HG02642 (cell line): ENCODE data around the gene MYD88.

Experiments
- ATAC-seq: cut with Tn5 transposase; IDR thresholded peaks from one replicate; pipeline ENCODE4 v1.9.1; 2021; ENCODE audit warnings: mild to moderate bottlenecking; ENCODE audit not compliant: unreplicated experiment, poor library complexity

Gene MYD88

DNA sequence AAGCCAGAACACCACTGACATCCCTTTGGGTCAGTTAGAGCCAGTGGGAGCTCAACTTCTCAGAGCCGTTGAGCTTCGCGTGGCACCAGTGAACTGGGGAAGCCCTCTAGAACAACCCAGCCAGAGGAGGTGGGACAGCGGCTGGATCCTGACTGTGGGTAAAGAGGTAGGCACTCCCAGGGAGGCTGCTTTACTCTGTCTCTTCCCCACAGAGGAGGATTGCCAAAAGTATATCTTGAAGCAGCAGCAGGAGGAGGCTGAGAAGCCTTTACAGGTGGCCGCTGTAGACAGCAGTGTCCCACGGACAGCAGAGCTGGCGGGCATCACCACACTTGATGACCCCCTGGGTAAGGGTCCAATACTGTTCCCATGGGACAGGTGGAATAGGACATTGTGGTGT, 1.2 kb downstream of the MYD88 start:
- ATAC-seq: no peak

DNA sequence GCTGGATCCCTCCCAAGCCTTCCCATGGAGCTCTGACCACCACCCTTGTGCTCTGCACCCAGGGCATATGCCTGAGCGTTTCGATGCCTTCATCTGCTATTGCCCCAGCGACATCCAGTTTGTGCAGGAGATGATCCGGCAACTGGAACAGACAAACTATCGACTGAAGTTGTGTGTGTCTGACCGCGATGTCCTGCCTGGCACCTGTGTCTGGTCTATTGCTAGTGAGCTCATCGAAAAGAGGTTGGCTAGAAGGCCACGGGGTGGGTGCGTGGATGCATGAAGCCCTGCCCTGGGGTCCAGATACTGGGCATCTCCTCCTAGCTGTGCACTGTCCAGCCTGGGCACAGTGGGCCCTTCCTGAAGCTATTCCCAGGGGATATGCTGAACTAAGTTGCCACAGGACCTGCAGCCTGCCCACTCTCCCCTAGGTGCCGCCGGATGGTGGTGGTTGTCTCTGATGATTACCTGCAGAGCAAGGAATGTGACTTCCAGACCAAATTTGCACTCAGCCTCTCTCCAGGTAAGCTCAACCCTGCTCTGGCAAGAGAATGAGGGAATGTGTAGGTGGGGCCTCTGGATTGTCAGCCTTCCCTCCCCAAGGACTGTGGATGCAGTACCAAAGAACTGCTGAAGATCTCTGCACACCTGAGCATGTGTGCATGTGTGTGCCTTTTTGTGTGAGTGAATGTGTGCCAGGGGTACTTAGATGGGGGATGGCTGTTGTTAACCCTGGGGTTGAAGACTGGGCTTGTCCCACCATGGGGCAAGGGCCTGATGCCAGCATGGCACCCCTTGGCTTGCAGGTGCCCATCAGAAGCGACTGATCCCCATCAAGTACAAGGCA, 2.1 kb downstream of the MYD88 start:
- ATAC-seq: no peak

GRCh38 chr3:38141173-38141951, 2.9 kb downstream of the MYD88 start:
- ATAC-seq: no peak

- ATAC-seq: no peak
Measured at GRCh38 chr3:38141952-38142273, 3.5 kb downstream of the MYD88 start.

- ATAC-seq: no peak
Measured at GRCh38 chr3:38142959-38143358, 4.5 kb downstream of the MYD88 start.

GRCh38 chr3:38143511-38143910, 5.0 kb downstream of the MYD88 start:
- no peak for ATAC-seq

DNA sequence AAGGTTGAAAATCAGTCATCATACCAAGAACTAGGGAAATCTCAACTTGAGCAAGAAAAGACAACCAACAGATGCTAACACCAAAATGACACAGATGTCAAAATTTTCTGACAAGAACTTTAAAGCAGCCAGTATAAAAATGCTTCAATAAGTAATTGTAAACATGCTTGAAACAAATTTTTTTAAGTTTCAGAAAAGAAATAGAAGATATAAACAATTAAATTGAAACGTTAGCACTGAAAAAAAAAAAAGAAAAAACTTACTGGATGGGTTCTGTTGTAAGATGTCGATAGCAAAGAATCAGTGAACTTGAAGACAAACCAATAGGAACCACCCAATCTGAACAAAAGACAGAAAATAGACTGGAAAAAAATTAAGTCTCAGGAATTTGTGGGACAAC, 8.0 kb downstream of the MYD88 start:
- ATAC-seq: no peak

- ATAC-seq: no peak
Measured at GRCh38 chr3:38147421-38147820, 9.0 kb downstream of the MYD88 start.

- no peak for ATAC-seq
Measured at GRCh38 chr3:38148311-38148882, 9.9 kb downstream of the MYD88 start.

DNA sequence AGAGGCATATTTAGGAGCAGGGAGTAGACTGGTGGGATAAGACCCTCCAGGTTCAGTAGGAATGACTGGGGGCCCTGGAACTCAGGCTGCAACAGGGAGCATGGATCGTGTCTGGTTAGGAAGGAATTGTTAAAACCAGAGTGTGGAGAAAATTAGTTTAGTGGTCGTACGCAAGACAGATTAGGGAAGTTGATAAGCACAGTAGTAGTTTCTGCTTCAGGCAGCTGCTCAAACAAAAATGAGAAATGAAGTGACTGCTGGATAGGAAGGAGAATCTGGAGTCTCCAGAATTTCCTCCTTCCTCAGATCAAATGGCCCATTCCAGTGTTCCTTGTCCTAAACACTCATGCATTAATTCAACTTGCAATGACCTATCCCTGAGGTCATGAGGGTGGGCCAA, 11.2 kb downstream of the MYD88 start:
- ATAC-seq: no peak

DNA sequence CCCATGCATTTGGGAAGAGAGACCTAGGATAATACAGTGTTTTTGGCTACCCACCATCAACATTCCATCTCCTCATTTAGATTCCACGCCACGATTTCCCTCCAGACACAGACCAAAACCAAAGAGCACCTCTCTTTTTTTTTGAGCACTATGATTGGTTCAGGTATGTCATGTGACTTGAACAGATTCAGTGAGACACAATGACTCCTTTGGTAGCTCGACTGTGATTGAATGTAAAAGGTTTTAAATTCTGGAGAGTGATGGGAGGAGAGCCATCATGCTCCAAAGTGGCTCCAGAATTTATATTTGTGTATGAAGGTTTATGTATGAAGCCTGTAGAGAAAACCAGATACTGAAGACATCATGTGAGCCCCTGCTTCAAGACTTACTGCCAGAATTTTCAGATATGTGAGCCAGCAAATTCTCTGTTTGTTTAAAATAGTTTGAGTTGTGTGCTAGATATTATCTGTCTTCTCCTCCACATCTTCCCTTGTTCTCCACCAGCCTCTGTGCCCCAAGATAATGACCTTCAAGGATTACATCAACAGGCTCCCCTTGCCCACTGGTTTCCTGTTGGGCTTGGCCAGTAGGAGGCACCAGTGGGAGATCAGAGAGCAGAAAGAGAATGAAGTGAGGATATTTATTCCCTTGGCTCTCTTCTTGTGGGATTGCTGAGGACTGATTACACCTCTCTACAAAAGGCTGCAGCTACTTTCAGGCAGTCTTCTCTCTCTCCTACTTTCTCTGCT, 12.5 kb downstream of the MYD88 start:
- ATAC-seq: no peak

- ATAC-seq: no peak
Measured at GRCh38 chr3:38151667-38152265, 13.3 kb downstream of the MYD88 start.

GRCh38 chr3:38152609-38153008, 14.1 kb downstream of the MYD88 start:
- no peak for ATAC-seq

DNA sequence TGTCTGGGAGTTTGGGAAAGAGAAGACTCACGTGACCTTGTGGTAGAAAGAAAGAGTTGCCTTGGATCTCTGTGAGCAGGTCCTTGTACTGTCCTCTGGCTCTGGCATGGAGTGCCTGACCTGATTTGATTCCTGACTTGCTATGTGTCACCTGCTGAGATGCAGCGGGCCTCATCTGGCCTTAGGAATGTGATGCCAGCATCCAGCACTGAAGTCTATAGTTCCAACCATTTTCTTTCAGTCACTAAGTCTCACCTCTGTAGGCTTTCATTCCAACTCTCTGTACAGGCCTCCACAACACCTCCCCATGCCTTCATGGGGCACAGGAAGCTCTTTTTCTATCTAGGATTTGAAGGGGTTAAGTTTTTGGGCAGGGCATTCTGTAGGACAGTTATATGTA, 14.8 kb downstream of the MYD88 start:
- no peak for ATAC-seq

DNA sequence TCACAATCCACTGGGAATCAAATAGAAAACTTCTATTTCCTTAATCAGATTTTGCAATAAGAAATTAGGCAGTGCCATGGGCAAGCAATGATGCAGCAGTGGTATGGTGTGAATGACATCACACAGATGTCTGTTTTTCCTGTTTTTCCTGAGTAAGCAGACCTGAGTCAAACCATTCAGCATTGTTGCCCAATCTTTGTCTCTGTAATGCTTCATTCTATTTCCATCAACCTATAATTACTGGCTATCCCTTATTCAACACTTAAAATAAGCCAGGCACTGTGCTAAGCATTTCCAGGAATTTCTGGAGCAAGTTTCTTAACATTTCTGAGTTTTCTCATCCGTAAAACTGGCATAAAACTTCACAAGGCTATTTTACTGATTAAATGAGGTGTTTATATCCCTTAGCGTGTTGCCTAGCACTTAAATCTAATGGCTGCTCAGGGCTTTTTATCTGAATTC, 15.6 kb downstream of the MYD88 start:
- no peak for ATAC-seq

GRCh38 chr3:38154625-38155255, 16.3 kb downstream of the MYD88 start:
- ATAC-seq: no peak

GRCh38 chr3:38155825-38156224, 17.4 kb downstream of the MYD88 start:
- ATAC-seq: no peak

DNA sequence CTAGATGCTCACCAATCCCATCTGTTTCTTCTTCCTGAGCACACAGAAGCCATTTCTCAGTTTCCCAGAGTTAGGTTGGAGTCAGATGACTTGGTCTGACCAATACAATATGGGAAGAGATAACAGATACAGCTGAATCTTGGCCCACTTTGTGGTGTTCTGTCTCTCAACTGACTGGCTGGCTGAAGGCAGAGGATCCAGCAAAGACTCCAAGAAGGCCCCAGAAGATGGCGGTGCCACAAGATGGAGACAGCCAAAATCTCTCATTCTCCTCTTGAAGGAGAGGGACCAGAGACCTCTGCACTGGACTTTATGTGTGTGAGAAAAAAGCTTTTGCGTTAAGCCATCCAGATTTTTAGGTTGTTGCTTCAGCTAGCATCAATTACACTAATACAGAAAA, 18.7 kb downstream of the MYD88 start:
- no peak for ATAC-seq

GRCh38 chr3:38157595-38157994, 19.1 kb downstream of the MYD88 start:
- ATAC-seq: no peak

GRCh38 chr3:38158472-38158871, 20.0 kb downstream of the MYD88 start:
- ATAC-seq: no peak
